Activated CD4-positive, alpha-beta memory T cell treated with anti-CD3 and anti-CD28 coated beads for 36 hours (primary cell): ENCODE results near the gene FOXP1. TPM values are rescaled to one million over a fixed set of nuclear protein-coding genes. Genes with fewer than 3 reads are reported as not detected.
"Not testable (repeated sequence)": the region's sequence is repeated elsewhere in the genome, so short reads cannot be mapped to it uniquely, and the experiment has no call there.

Experiments
- CTCF ChIA-PET: fragments of 350-600 bp; sonication (Branson Sonifier 250); formaldehyde crosslinking; loops from one replicate; lab custom pipeline; 2021; ENCODE audit warnings: antibody characterized with exemption, inconsistent platforms; lab: Charles Lee
- POLR2A ChIA-PET: fragments of 350-600 bp; sonication (Branson Sonifier 250); formaldehyde crosslinking; loops from one replicate; lab custom pipeline; 2021; ENCODE audit warnings: antibody characterized with exemption; lab: Charles Lee
- DNase-seq: peaks from one replicate; pipeline ENCODE4 v3.0.0-alpha.2; 2020
- H3K27ac Mint-ChIP-seq: one replicate; pipeline ENCODE4 v1.8.0; 2021; ENCODE audit warnings: mixed read lengths
- H3K27me3 Mint-ChIP-seq: one replicate; pipeline ENCODE4 v1.8.0; 2021; ENCODE audit warnings: mixed read lengths
- H3K36me3 Mint-ChIP-seq: one replicate; pipeline ENCODE4 v1.8.0; 2021; ENCODE audit warnings: mixed read lengths
- H3K4me1 Mint-ChIP-seq: one replicate; pipeline ENCODE4 v1.8.0; 2021; ENCODE audit warnings: low read depth, mixed read lengths
- H3K4me3 Mint-ChIP-seq: one replicate; pipeline ENCODE4 v1.8.0; 2021; ENCODE audit warnings: mild to moderate bottlenecking, mixed read lengths
- H3K9me3 Mint-ChIP-seq: one replicate; pipeline ENCODE4 v1.8.0; 2021; ENCODE audit warnings: mixed read lengths
- intact Hi-C: fragments of 100-400 bp; cut with micrococcal nuclease; formaldehyde crosslinking; loops from one replicate; pipeline ENCODE4 v1.15.1; 2023
- total RNA-seq, 2 experiments: library from RNA; stranded (reverse); gene quantifications; one replicate each; pipeline ENCODE4 v1.2.3, GENCODE V29; 2021

FOXP1 gene
- total RNA-seq, 2 experiments from 2014 or later, result 94.4 to 102 TPM

- Mint-ChIP-seq H3K27ac (peak overlapping the region; percentile 95), H3K9me3 (no peaks in the 10 kb centered on the region), H3K4me1 (peaks cover 88% of the 10 kb centered on the region), H3K4me3 (peak overlapping the region; percentile 33), H3K27me3 (no peaks in the 10 kb centered on the region), H3K36me3 (peaks cover 2% of the 10 kb centered on the region)
- ChIA-PET CTCF (interaction anchor here (1.0 kb wide), 1 partner anchor 69 kb away, joined by 3 read pairs; no protein-coding TSS in a partner anchor), POLR2A (interaction anchor here (0.6 to 1.9 kb wide), 3 partner anchors 12 to 254 kb away, joined by 3 to 8 read pairs (median 4); no protein-coding TSS in a partner anchor)
- no peak for DNase-seq
- intact Hi-C loops, result loop anchor here (5.0 kb wide), 2 partner anchors 315 to 430 kb away; no protein-coding TSS in a partner anchor
These were observed 140.9 kb downstream of the FOXP1 start for GRCh38 chr3:71442652-71443042.

- DNase-seq, result no peak
- intact Hi-C loops, result loop anchor here (5.0 kb wide), 2 partner anchors 315 to 430 kb away; no protein-coding TSS in a partner anchor
- Mint-ChIP-seq H3K4me1 (peaks cover 88% of the 10 kb centered on the region), H3K27ac (peak overlapping the region; percentile 79), H3K9me3 (no peaks in the 10 kb centered on the region), H3K36me3 (peaks cover 2% of the 10 kb centered on the region), H3K4me3 (peak overlapping the region; percentile 33), H3K27me3 (no peaks in the 10 kb centered on the region)
- ChIA-PET POLR2A (interaction anchor here (0.6 to 1.9 kb wide), 3 partner anchors 12 to 253 kb away, joined by 3 to 8 read pairs (median 4); no protein-coding TSS in a partner anchor), CTCF (interaction anchor here (1.0 kb wide), 1 partner anchor 69 kb away, joined by 3 read pairs; no protein-coding TSS in a partner anchor)
These were observed 141.4 kb downstream of the FOXP1 start for GRCh38 chr3:71441925-71442651.

GRCh38 chr3:71441217-71441924 is 142.2 kb downstream of the FOXP1 start:
- CTCF ChIA-PET, result interaction anchor here (1.0 kb wide), 1 partner anchor 70 kb away, joined by 3 read pairs; no protein-coding TSS in a partner anchor
- H3K27me3 Mint-ChIP-seq, result no peaks in the 10 kb centered on the region
- H3K9me3 Mint-ChIP-seq, result no peaks in the 10 kb centered on the region
- H3K27ac Mint-ChIP-seq, result peak overlapping the region; percentile 84
- peaks cover 88% of the 10 kb centered on the region for H3K4me1 Mint-ChIP-seq
- intact Hi-C loops, result loop anchor here (5.0 kb wide), 2 partner anchors 314 to 429 kb away; no protein-coding TSS in a partner anchor
- H3K36me3 Mint-ChIP-seq, result peaks cover 2% of the 10 kb centered on the region
- no peak for DNase-seq
- H3K4me3 Mint-ChIP-seq, result no peak overlapping the region
- POLR2A ChIA-PET, result interaction anchor here (1.2 kb wide), 2 partner anchors 58 to 82 kb away, joined by 3 read pairs; no protein-coding TSS in a partner anchor

- H3K4me1 Mint-ChIP-seq, result peaks cover 79% of the 10 kb centered on the region
- DNase-seq, result no peak
- intact Hi-C loops, result no loop called here
- no peak overlapping the region for H3K27ac Mint-ChIP-seq
- no peak overlapping the region for H3K4me3 Mint-ChIP-seq
- no peaks in the 10 kb centered on the region for H3K27me3 Mint-ChIP-seq
- ChIA-PET CTCF (no interaction called here), POLR2A (no interaction called here)
- peaks cover 2% of the 10 kb centered on the region for H3K36me3 Mint-ChIP-seq
- H3K9me3 Mint-ChIP-seq, result no peaks in the 10 kb centered on the region
These were observed 144.6 kb downstream of the FOXP1 start for GRCh38 chr3:71438904-71439303.

GRCh38 chr3:71438071-71438685 is 145.3 kb downstream of the FOXP1 start:
- H3K4me1 Mint-ChIP-seq, result peaks cover 80% of the 10 kb centered on the region
- H3K27ac Mint-ChIP-seq, result no peak overlapping the region
- H3K4me3 Mint-ChIP-seq, result no peak overlapping the region

GRCh38 chr3:71436337-71436736 is 147.2 kb downstream of the FOXP1 start:
- Mint-ChIP-seq H3K4me3 (no peak overlapping the region), H3K9me3 (no peaks in the 10 kb centered on the region), H3K4me1 (peaks cover 84% of the 10 kb centered on the region), H3K27ac (no peak overlapping the region), H3K27me3 (no peaks in the 10 kb centered on the region), H3K36me3 (no peaks in the 10 kb centered on the region)
- no peak for DNase-seq
- intact Hi-C loops, result no loop called here
- ChIA-PET CTCF (no interaction called here), POLR2A (no interaction called here)

More at GRCh38 chr3:71438071-71438685, 145.3 kb downstream of the FOXP1 start:
- POLR2A ChIA-PET, result no interaction called here
- no peak for DNase-seq
- H3K27me3 Mint-ChIP-seq, result no peaks in the 10 kb centered on the region
- no peaks in the 10 kb centered on the region for H3K36me3 Mint-ChIP-seq
- intact Hi-C loops, result no loop called here
- CTCF ChIA-PET, result no interaction called here
- no peaks in the 10 kb centered on the region for H3K9me3 Mint-ChIP-seq

- H3K4me3 Mint-ChIP-seq, CTCF ChIA-PET, DNase-seq, intact Hi-C loops, H3K36me3 Mint-ChIP-seq, POLR2A ChIA-PET, H3K27me3 Mint-ChIP-seq, H3K27ac Mint-ChIP-seq, H3K9me3 Mint-ChIP-seq: not testable (repeated sequence)
- H3K4me1 Mint-ChIP-seq, result peaks cover 84% of the 10 kb centered on the region
These were observed 147.7 kb downstream of the FOXP1 start for GRCh38 chr3:71435836-71436235.

- Mint-ChIP-seq H3K4me3 (no peak overlapping the region), H3K27ac (peak overlapping the region; percentile 64), H3K36me3 (no peaks in the 10 kb centered on the region), H3K4me1 (peaks cover 86% of the 10 kb centered on the region), H3K9me3 (no peaks in the 10 kb centered on the region), H3K27me3 (no peaks in the 10 kb centered on the region)
- intact Hi-C loops, result no loop called here
- ChIA-PET CTCF (no interaction called here), POLR2A (no interaction called here)
- DNase-seq, result no peak
These were observed 149.9 kb downstream of the FOXP1 start for GRCh38 chr3:71433631-71434030.

GRCh38 chr3:71432044-71432975 is 151.2 kb downstream of the FOXP1 start:
- H3K36me3 Mint-ChIP-seq, result no peaks in the 10 kb centered on the region
- CTCF ChIA-PET, result no interaction called here
- no peaks in the 10 kb centered on the region for H3K9me3 Mint-ChIP-seq
- H3K27ac Mint-ChIP-seq, result peak overlapping the region; percentile 73
- peaks cover 83% of the 10 kb centered on the region for H3K4me1 Mint-ChIP-seq
- H3K4me3 Mint-ChIP-seq, result no peak overlapping the region
- intact Hi-C loops, result no loop called here
- POLR2A ChIA-PET, result no interaction called here
- no peak for DNase-seq
- no peaks in the 10 kb centered on the region for H3K27me3 Mint-ChIP-seq

GRCh38 chr3:71430941-71431552 is 152.5 kb downstream of the FOXP1 start:
- peaks cover 78% of the 10 kb centered on the region for H3K4me1 Mint-ChIP-seq
- H3K9me3 Mint-ChIP-seq, result no peaks in the 10 kb centered on the region
- no peaks in the 10 kb centered on the region for H3K27me3 Mint-ChIP-seq
- H3K4me3 Mint-ChIP-seq, result no peak overlapping the region
- H3K27ac Mint-ChIP-seq, result no peak overlapping the region
- intact Hi-C loops, result loop anchor here (1.0 kb wide), 1 partner anchor 9 kb away; no protein-coding TSS in a partner anchor
- ChIA-PET POLR2A (no interaction called here), CTCF (interaction anchor here (1.5 kb wide), 1 partner anchor 12 kb away, joined by 3 read pairs; no protein-coding TSS in a partner anchor)
- DNase-seq, result no peak
- H3K36me3 Mint-ChIP-seq, result peaks cover 3% of the 10 kb centered on the region
